Measurements from ENCODE around the gene GPC3. TPM values are rescaled to one million over a fixed set of nuclear protein-coding genes. Genes with fewer than 3 reads are reported as not detected.

Gene GPC3
- polyA plus RNA-seq, 1 experiment, result not detected

DNA sequence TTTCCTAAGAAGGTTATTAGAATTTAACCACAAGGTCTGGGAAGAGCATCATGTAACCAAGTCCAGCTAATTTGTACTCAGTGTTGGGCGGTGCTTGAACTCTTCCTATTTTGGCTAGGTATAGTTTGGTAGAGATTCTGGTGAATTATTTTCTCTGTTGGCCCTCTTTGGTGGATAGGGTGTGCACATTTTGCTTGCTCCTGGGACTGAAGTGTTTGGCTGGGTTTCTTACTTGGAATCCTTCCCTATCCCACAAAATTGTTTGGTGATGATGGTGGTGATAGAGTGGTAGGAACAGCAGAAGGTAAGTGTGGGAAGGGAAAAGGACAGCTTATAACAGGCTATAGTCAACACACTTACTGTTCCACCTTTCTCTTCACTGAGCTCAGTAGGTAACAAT is 375.3 kb downstream of the GPC3 start:
- DNase-seq (ENCODE audit: low read depth), result no peak
- TF ChIP-seq, protein P1, sequence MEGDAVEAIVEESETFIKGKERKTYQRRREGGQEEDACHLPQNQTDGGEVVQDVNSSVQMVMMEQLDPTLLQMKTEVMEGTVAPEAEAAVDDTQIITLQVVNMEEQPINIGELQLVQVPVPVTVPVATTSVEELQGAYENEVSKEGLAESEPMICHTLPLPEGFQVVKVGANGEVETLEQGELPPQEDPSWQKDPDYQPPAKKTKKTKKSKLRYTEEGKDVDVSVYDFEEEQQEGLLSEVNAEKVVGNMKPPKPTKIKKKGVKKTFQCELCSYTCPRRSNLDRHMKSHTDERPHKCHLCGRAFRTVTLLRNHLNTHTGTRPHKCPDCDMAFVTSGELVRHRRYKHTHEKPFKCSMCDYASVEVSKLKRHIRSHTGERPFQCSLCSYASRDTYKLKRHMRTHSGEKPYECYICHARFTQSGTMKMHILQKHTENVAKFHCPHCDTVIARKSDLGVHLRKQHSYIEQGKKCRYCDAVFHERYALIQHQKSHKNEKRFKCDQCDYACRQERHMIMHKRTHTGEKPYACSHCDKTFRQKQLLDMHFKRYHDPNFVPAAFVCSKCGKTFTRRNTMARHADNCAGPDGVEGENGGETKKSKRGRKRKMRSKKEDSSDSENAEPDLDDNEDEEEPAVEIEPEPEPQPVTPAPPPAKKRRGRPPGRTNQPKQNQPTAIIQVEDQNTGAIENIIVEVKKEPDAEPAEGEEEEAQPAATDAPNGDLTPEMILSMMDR (IDR thresholded peaks at IDR 0.05; ENCODE audit: insufficient read depth, low read depth, low read length), result no peak

DNA sequence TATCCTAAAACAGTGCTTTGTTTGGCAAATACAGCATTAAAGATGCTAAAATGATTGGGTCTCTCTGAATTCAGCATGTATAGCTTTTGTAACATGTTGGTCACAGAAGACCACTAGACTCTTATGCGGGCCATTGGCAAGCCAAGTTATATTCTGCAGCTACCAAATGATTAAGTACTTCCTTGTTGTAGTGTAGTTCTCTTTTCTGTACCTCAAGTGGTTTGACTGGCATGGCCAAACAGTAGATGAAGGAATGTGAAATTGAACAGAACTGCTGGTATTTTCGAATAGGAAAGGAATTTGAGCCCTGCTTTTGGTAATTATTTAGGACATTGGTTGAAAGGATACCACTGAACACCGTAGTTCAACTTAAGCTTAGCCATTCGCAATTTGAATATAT is 376.2 kb downstream of the GPC3 start:
- no peaks in the 10 kb centered on the region for H3K36me3 ChIP-seq (ENCODE audit: control insufficient read depth, insufficient read depth, low read length)
- H3K27me3 ChIP-seq (ENCODE audit: control insufficient read depth, insufficient read depth, low read length), result no peaks in the 10 kb centered on the region
- H3K4me3 ChIP-seq (ENCODE audit: low read depth, low read length), result no peak overlapping the region
- ChIA-PET CTCF (no interaction called here), POLR2A (no interaction called here)
- TF ChIP-seq, protein P1 (IDR thresholded peaks at IDR 0.05; ENCODE audit: insufficient read depth, low read depth, low read length), result no peak
- DNase-seq (ENCODE audit: low read depth), result no peak

More for the DNA sequence above, 375.3 kb downstream of the GPC3 start:
- H3K36me3 ChIP-seq (ENCODE audit: control insufficient read depth, insufficient read depth, low read length), result no peaks in the 10 kb centered on the region
- ChIA-PET CTCF (no interaction called here), POLR2A (no interaction called here)
- H3K4me3 ChIP-seq (ENCODE audit: low read depth, low read length), result no peak overlapping the region
- no peaks in the 10 kb centered on the region for H3K27me3 ChIP-seq (ENCODE audit: control insufficient read depth, insufficient read depth, low read length)

DNA sequence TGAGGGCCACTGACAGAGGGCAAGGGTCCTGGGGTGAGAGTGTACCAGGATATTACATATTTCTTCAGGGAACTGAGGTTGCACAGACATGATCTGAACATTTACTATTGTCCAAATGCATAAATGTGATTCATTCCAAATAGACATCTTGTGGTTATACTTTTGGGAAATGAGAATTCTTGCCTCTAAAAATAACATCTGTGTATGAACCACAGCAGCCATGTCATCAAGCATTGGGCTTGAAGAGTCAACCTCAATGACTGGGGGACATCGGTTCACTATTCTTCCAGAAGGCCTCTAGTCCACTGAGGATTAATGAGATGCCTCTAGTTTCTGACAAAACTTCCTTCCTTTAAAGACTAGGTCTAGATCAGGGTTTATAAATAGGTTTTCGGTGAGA is 377.0 kb downstream of the GPC3 start:
- ChIA-PET CTCF (no interaction called here), POLR2A (no interaction called here)
- Histone ChIP-seq H3K36me3 (ENCODE audit: control insufficient read depth, insufficient read depth, low read length) (no peaks in the 10 kb centered on the region), H3K27me3 (ENCODE audit: control insufficient read depth, insufficient read depth, low read length) (no peaks in the 10 kb centered on the region), H3K4me3 (ENCODE audit: low read depth, low read length) (no peak overlapping the region)
- DNase-seq (ENCODE audit: low read depth), result no peak
- TF ChIP-seq, protein P1 (IDR thresholded peaks at IDR 0.05; ENCODE audit: insufficient read depth, low read depth, low read length), result no peak

DNA sequence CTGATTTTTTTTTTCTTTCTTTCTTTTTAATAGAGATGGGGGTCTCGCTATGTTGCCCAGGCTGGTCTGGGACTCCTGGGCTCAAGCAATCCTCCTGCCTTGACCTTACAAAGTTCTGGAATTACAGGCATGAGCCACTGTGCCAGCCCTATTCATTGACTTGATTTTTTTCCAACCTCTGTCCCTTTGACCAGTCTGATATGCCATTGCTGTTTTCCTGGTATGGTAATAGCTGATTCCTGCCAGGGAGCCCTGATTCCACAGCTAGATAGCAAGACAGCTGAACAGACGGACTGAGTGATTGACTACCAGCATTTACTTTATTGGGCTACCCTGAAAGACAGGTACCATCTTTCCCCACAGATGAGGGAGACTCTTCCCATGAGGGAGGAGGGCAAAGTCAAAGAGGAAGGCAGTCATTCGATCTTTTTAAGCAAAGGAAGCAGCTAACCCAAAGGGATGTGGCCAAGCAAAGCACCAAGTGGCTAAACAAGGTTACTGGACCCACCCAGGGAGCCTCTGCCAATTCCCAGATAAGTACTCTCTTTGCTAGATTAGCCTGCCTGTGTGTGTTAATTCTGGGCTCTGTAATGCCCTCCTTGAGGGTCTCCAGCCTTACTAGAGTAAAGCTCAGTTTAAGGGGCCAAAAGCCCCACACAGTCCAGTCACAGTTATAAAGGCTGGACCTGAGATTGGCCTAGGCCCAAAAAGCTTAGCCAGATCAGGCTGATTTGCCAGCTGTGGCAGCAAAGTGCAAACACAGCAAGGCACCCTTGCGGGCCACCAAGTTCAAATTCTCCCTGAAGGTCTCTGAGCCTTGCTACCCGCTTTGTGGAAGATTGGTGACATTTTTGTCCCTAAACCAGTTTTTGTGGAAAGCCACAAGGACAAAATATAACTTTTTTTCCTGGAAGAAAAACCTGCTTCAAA is 377.7 kb downstream of the GPC3 start:
- TF ChIP-seq, protein P1 (IDR thresholded peaks at IDR 0.05; ENCODE audit: insufficient read depth, low read depth, low read length), result no peak
- H3K4me3 ChIP-seq (ENCODE audit: low read depth, low read length), result no peak overlapping the region
- ChIA-PET POLR2A (no interaction called here), CTCF (no interaction called here)
- no peaks in the 10 kb centered on the region for H3K36me3 ChIP-seq (ENCODE audit: control insufficient read depth, insufficient read depth, low read length)
- no peak for DNase-seq (ENCODE audit: low read depth)
- no peaks in the 10 kb centered on the region for H3K27me3 ChIP-seq (ENCODE audit: control insufficient read depth, insufficient read depth, low read length)

DNA sequence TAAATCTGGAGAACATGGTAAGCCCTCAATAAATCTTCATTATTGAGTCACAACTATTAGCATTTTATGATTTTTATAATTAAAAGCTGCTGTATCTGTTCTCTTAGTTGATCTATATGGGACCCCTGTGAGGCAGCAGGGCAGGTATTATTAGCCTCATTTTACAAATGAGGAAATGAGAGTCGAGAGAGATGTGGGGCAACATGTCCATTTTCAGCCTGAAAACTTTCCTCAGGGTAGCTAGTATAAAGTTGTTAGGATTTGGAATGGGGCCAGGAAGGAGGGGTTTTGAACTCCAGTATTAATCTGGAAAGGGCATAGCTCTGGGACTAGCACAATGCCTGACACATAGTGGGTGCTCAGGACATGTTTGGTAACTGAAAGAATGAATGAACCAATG is 378.4 kb downstream of the GPC3 start:
- no peak for DNase-seq (ENCODE audit: low read depth)
- POLR2A ChIA-PET, result no interaction called here
- Histone ChIP-seq H3K36me3 (ENCODE audit: control insufficient read depth, insufficient read depth, low read length) (no peaks in the 10 kb centered on the region), H3K27me3 (ENCODE audit: control insufficient read depth, insufficient read depth, low read length) (no peaks in the 10 kb centered on the region), H3K4me3 (ENCODE audit: low read depth, low read length) (no peak overlapping the region)
- CTCF ChIA-PET, result no interaction called here
- TF ChIP-seq, protein P1 (IDR thresholded peaks at IDR 0.05; ENCODE audit: insufficient read depth, low read depth, low read length), result no peak

All from BJ (cell line).